ENCODE data around the gene SNAP25.

DNA sequence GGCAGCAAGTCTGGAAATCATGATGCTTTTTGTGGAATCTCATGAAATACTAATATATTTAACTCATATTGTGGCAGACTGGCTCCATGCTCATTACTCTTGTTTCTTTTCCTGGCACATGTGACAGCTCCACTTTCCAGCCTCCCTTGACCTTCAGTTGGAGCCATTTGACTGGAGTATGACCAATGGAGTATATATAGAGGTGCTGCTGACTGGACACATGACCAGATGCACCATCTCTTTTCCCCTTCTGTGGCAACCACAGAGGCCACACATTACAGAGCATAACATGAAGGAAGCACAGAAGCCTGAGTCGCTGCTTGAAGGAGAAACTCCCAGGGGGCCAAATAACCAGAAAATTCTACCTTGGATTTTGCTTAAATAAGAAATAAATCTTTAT lies 138.0 kb downstream of the SNAP25 start:
- TF ChIP-seq, protein P1, sequence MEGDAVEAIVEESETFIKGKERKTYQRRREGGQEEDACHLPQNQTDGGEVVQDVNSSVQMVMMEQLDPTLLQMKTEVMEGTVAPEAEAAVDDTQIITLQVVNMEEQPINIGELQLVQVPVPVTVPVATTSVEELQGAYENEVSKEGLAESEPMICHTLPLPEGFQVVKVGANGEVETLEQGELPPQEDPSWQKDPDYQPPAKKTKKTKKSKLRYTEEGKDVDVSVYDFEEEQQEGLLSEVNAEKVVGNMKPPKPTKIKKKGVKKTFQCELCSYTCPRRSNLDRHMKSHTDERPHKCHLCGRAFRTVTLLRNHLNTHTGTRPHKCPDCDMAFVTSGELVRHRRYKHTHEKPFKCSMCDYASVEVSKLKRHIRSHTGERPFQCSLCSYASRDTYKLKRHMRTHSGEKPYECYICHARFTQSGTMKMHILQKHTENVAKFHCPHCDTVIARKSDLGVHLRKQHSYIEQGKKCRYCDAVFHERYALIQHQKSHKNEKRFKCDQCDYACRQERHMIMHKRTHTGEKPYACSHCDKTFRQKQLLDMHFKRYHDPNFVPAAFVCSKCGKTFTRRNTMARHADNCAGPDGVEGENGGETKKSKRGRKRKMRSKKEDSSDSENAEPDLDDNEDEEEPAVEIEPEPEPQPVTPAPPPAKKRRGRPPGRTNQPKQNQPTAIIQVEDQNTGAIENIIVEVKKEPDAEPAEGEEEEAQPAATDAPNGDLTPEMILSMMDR (IDR thresholded peaks at IDR 0.05) = no peak
- TF ChIP-seq POLR2AphosphoS5 (IDR thresholded peaks at IDR 0.05) = no peak
